Mucosa of rectum (tissue), 2 donors: ENCODE results near the gene CACNB4.
A peak's percentile ranks its signal among the peaks of the same experiment; 100 is the strongest.
"Not testable (repeated sequence)": the region's sequence is repeated elsewhere in the genome, so short reads cannot be mapped to it uniquely, and the experiment has no call there.

ENCODE experiments used
- H3K27ac ChIP-seq, 2 donors: one replicate each; pipeline ENCODE4 v1.7.0; 2013; ENCODE audit warnings: inconsistent platforms in 2 of 2, low read depth in 2 of 2, low read length in 2 of 2
- H3K27me3 ChIP-seq, 2 donors: one replicate each; pipeline ENCODE4 v1.7.0; 2013; ENCODE audit warnings: low read length in 2 of 2; ENCODE audit not compliant: control insufficient read depth in 2 of 2, insufficient read depth in 2 of 2
- H3K36me3 ChIP-seq, 2 donors: one replicate each; pipeline ENCODE4 v1.7.0; 2013; ENCODE audit warnings: low read length in 2 of 2; ENCODE audit not compliant: control insufficient read depth in 2 of 2, insufficient read depth in 2 of 2
- H3K4me1 ChIP-seq, 2 donors: one replicate each; pipeline ENCODE4 v1.7.0; 2013; ENCODE audit warnings: low read length in 2 of 2, mild to moderate bottlenecking in 1 of 2; ENCODE audit not compliant: control insufficient read depth in 2 of 2, insufficient read depth in 2 of 2
- H3K4me3 ChIP-seq, 2 donors: one replicate each; pipeline ENCODE4 v1.7.0; 2013; ENCODE audit warnings: low read length in 2 of 2
- H3K9ac ChIP-seq, 2 donors: one replicate each; pipeline ENCODE4 v1.7.0; 2013; ENCODE audit warnings: low read length in 2 of 2, low read depth in 1 of 2, mild to moderate bottlenecking in 1 of 2
- H3K9me3 ChIP-seq, 2 donors: one replicate each; pipeline ENCODE4 v1.7.0; 2013; ENCODE audit warnings: low read length in 2 of 2; ENCODE audit not compliant: control insufficient read depth in 2 of 2
- donor health status: healthy.
- donor health status: Normal muscosa, but diverticular disease.

Gene CACNB4

GRCh38 chr2:152025678-152026287, 73.1 kb downstream of the CACNB4 start:
- Histone ChIP-seq H3K27me3 (no peaks in the 10 kb centered on the region), H3K9ac (no peak overlapping the region), H3K4me3 (peak overlapping the region in 1 of 2 donors; percentile 67), H3K36me3 (no peaks in the 10 kb centered on the region), H3K27ac (no peak overlapping the region), H3K4me1 (no peaks in the 10 kb centered on the region), H3K9me3 (no peaks in the 10 kb centered on the region)

- no peaks in the 10 kb centered on the region for H3K9me3 ChIP-seq
- no peaks in the 10 kb centered on the region for H3K27me3 ChIP-seq
- no peak overlapping the region for H3K4me3 ChIP-seq
- no peak overlapping the region for H3K27ac ChIP-seq
- H3K4me1 ChIP-seq: no peaks in the 10 kb centered on the region
- no peak overlapping the region for H3K9ac ChIP-seq
- H3K36me3 ChIP-seq: no peaks in the 10 kb centered on the region
These were observed 74.4 kb downstream of the CACNB4 start for GRCh38 chr2:152024477-152024876.

- H3K9me3 ChIP-seq: no peaks in the 10 kb centered on the region
- no peaks in the 10 kb centered on the region for H3K4me1 ChIP-seq
- no peak overlapping the region for H3K27ac ChIP-seq
- H3K4me3 ChIP-seq: no peak overlapping the region
- no peaks in the 10 kb centered on the region for H3K36me3 ChIP-seq
- H3K9ac ChIP-seq: no peak overlapping the region
- H3K27me3 ChIP-seq: no peaks in the 10 kb centered on the region
These were observed 76.8 kb downstream of the CACNB4 start for GRCh38 chr2:152022090-152022489.

GRCh38 chr2:152021001-152021400, 77.8 kb downstream of the CACNB4 start:
- H3K9ac ChIP-seq, H3K4me1 ChIP-seq, H3K36me3 ChIP-seq, H3K4me3 ChIP-seq, H3K9me3 ChIP-seq, H3K27me3 ChIP-seq, H3K27ac ChIP-seq: not testable (repeated sequence)

GRCh38 chr2:152019732-152020131, 79.1 kb downstream of the CACNB4 start:
- no peaks in the 10 kb centered on the region for H3K36me3 ChIP-seq
- no peak overlapping the region for H3K4me3 ChIP-seq
- no peaks in the 10 kb centered on the region for H3K27me3 ChIP-seq
- H3K9ac ChIP-seq: no peak overlapping the region
- no peaks in the 10 kb centered on the region for H3K4me1 ChIP-seq
- no peak overlapping the region for H3K27ac ChIP-seq
- H3K9me3 ChIP-seq: no peaks in the 10 kb centered on the region

- no peak overlapping the region for H3K9ac ChIP-seq
- H3K27ac ChIP-seq: no peak overlapping the region
- H3K36me3 ChIP-seq: no peaks in the 10 kb centered on the region
- H3K4me3 ChIP-seq: no peak overlapping the region
- H3K9me3 ChIP-seq: no peaks in the 10 kb centered on the region
- no peaks in the 10 kb centered on the region for H3K4me1 ChIP-seq
- H3K27me3 ChIP-seq: no peaks in the 10 kb centered on the region
These were observed 82.4 kb downstream of the CACNB4 start for GRCh38 chr2:152016181-152017120.

GRCh38 chr2:152015552-152015951, 83.3 kb downstream of the CACNB4 start:
- Histone ChIP-seq H3K4me3 (no peak overlapping the region), H3K9me3 (no peaks in the 10 kb centered on the region)

GRCh38 chr2:152012697-152013096, 86.1 kb downstream of the CACNB4 start:
- Histone ChIP-seq H3K27ac (no peak overlapping the region), H3K27me3 (no peaks in the 10 kb centered on the region), H3K9ac (no peak overlapping the region)

More at GRCh38 chr2:152015552-152015951, 83.3 kb downstream of the CACNB4 start:
- no peak overlapping the region for H3K27ac ChIP-seq
- H3K4me1 ChIP-seq: no peaks in the 10 kb centered on the region
- H3K9ac ChIP-seq: no peak overlapping the region
- H3K27me3 ChIP-seq: no peaks in the 10 kb centered on the region
- no peaks in the 10 kb centered on the region for H3K36me3 ChIP-seq

GRCh38 chr2:152011724-152012123, 87.1 kb downstream of the CACNB4 start:
- H3K9ac ChIP-seq: no peak overlapping the region
- no peaks in the 10 kb centered on the region for H3K4me1 ChIP-seq
- no peak overlapping the region for H3K4me3 ChIP-seq
- H3K9me3 ChIP-seq: no peaks in the 10 kb centered on the region
- H3K36me3 ChIP-seq: no peaks in the 10 kb centered on the region
- H3K27ac ChIP-seq: no peak overlapping the region
- H3K27me3 ChIP-seq: no peaks in the 10 kb centered on the region

More at GRCh38 chr2:152012697-152013096, 86.1 kb downstream of the CACNB4 start:
- Histone ChIP-seq H3K4me1 (no peaks in the 10 kb centered on the region), H3K4me3 (no peak overlapping the region), H3K36me3 (no peaks in the 10 kb centered on the region), H3K9me3 (no peaks in the 10 kb centered on the region)

- Histone ChIP-seq H3K9ac (no peak overlapping the region), H3K9me3 (no peaks in the 10 kb centered on the region), H3K27me3 (no peaks in the 10 kb centered on the region), H3K36me3 (no peaks in the 10 kb centered on the region), H3K27ac (no peak overlapping the region), H3K4me1 (peaks cover 0 to 3% of the 10 kb centered on the region in 2 donors), H3K4me3 (no peak overlapping the region)
These were observed 93.2 kb downstream of the CACNB4 start for GRCh38 chr2:152005607-152006006.
